Esophagus muscularis mucosa (tissue), 4 donors: ENCODE measurements around the gene E2F2.
A peak's percentile ranks its signal among the peaks of the same experiment; 100 is the strongest.

ENCODE experiments used
- EP300 ChIP-seq: sonication (generic); formaldehyde crosslinking; IDR thresholded peaks from one replicate; pipeline ENCODE4 v1.6.1; 2017; ENCODE audit warnings: antibody characterized with exemption
- POLR2A ChIP-seq: fragments of 450-650 bp; IDR thresholded peaks from one replicate; pipeline ENCODE4 v1.6.1; 2017; ENCODE audit warnings: antibody characterized with exemption, moderate library complexity, mild to moderate bottlenecking, low read depth
- POLR2AphosphoS5 ChIP-seq, 2 donors: sonication (generic); formaldehyde crosslinking; IDR thresholded peaks; one replicate each; pipeline ENCODE4 v1.6.1; 2017; ENCODE audit warnings: antibody characterized with exemption in 2 of 2
- TF ChIP-seq, protein P1 (sequence below), 3 experiments: fragments of 200-600 bp in 2 of 3; fragments of 450-650 bp in 1 of 3; sonication (generic) in 2 of 3; IDR thresholded peaks; one replicate each; pipeline ENCODE4 v1.5.1; 2017 to 2019; ENCODE audit warnings: antibody characterized with exemption in 3 of 3, mild to moderate bottlenecking in 2 of 3, moderate library complexity in 1 of 3

DNA sequence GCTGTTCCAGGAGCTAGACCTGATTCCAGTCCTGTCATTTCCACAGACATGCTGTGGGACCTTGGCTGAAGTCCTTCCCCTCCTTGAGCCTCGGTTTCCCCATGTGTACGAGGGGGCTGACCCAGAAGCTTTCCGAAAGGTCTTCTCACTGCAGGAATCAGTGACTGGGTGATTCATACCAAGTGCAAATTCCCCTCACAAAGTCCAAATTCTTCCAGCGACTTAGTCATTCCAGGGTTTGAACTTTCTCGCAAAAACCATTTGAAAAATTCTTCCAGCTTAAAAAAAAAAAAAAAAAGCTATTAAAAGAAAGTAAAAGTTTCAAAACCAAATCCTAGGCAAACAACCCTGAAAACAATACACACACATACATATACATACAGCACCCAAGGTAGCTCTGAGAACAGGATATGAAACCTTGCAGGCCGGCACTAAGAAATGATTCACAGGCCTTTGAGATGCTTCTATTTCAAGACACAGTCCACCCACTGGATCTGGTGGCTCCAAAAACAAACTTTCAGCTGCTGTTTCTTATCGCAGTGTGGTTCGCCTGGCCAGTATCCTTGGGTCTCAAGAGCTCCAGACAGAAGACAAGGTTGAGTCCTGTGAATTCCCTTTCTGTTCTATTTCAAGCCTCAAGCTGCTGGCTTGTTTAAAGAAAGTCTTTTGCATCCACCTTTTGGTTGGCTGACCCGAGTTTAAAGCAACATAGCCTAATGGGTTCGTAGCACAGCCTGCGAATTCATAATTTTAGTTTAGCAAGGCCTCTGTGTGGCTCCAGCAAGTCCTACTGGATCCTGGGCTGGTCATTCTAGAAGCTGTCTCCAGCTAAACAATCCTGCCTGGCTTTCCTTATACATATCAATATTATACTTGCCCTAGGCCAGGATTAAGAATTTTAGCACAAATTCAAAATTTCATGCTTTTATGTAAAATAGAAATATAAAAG lies 46.3 kb upstream of the E2F2 start:
- TF ChIP-seq, protein P1, sequence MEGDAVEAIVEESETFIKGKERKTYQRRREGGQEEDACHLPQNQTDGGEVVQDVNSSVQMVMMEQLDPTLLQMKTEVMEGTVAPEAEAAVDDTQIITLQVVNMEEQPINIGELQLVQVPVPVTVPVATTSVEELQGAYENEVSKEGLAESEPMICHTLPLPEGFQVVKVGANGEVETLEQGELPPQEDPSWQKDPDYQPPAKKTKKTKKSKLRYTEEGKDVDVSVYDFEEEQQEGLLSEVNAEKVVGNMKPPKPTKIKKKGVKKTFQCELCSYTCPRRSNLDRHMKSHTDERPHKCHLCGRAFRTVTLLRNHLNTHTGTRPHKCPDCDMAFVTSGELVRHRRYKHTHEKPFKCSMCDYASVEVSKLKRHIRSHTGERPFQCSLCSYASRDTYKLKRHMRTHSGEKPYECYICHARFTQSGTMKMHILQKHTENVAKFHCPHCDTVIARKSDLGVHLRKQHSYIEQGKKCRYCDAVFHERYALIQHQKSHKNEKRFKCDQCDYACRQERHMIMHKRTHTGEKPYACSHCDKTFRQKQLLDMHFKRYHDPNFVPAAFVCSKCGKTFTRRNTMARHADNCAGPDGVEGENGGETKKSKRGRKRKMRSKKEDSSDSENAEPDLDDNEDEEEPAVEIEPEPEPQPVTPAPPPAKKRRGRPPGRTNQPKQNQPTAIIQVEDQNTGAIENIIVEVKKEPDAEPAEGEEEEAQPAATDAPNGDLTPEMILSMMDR (IDR thresholded peaks at IDR 0.05) = no peak
- no peak for TF ChIP-seq POLR2A
- peak; percentile 44 to 75 for TF ChIP-seq POLR2AphosphoS5 (IDR thresholded peaks at IDR 0.05)
- TF ChIP-seq EP300 = no peak
